HCT116 (cell line): ENCODE results near the gene KIF13A. TPM values are rescaled to one million over a fixed set of nuclear protein-coding genes. Genes with fewer than 3 reads are reported as not detected.

Experiments used
- ATAC-seq: fragments of 200-7000 bp; cut with Tn5 transposase; 2 replicates; pipeline ENCODE4 v1.9.1; 2020; ENCODE audit warnings: mild to moderate bottlenecking, moderate library complexity
- BruUV-seq: library from RNA; stranded (reverse); fragments of 400-500 nt; replicated peaks from 2 replicates; lab custom pipeline; 2021; lab: Mats Ljungman, UMichigan
- CTCF ChIA-PET: fragments of 300-600 bp; sonication (Branson Sonifier 250); formaldehyde crosslinking; loops from one replicate; lab custom pipeline; 2021; ENCODE audit warnings: antibody characterized with exemption; lab: Charles Lee
- POLR2A ChIA-PET: fragments of 300-600, 350-600 bp; sonication (Branson Sonifier 250); formaldehyde crosslinking; loops from one replicate; lab custom pipeline; 2021; ENCODE audit warnings: antibody characterized with exemption; lab: Charles Lee
- RAD21 ChIA-PET, 2 experiments: fragments of 300-600 bp; sonication (Branson Sonifier 250); formaldehyde crosslinking; loops; one replicate each; lab custom pipeline; 2023; ENCODE audit warnings: low total read pairs in 2 of 2; ENCODE audit not compliant: uncharacterized antibody in 2 of 2, unreplicated experiment in 2 of 2, low non-redundant PET in 1 of 2; lab: Charles Lee
- DNase-seq: peaks from one replicate; pipeline ENCODE4 v3.0.0-alpha.2; 2010; ENCODE audit warnings: low read depth, low spot score
- H2AFZ ChIP-seq: fragments of 200-600 bp; shearing (Covaris generic), sonication (generic); 2 replicates; pipeline ENCODE4 v1.6.1; 2017; ENCODE audit warnings: low read depth, mixed run types, mixed read lengths, antibody characterized with exemption, low read length; ENCODE audit not compliant: poor library complexity, severe bottlenecking
- H3K27ac ChIP-seq: 2 replicates; pipeline ENCODE4 v1.5.1; 2012; ENCODE audit warnings: low read depth, low read length
- H3K27me3 ChIP-seq: fragments of 200-600 bp; sonication (generic); 2 replicates; pipeline ENCODE4 v1.6.1; 2016; ENCODE audit warnings: mixed run types, low read length, mixed read lengths; ENCODE audit not compliant: insufficient read depth
- H3K36me3 ChIP-seq, 2 experiments: fragments of 200-500 bp in 1 of 2; fragments of 200-600 bp in 1 of 2; sonication (Bioruptor generic) in 1 of 2; sonication (generic) in 1 of 2; 2 replicates each; pipeline versions ENCODE4 v1.5.1 to v1.6.1; 2014 to 2016; ENCODE audit warnings: low read length in 2 of 2, inconsistent platforms in 1 of 2, mixed read lengths in 1 of 2, mixed run types in 1 of 2; ENCODE audit not compliant: insufficient read depth in 2 of 2, control insufficient read depth in 1 of 2
- H3K4me1 ChIP-seq, 2 experiments: fragments of 200-600 bp in 1 of 2; sonication (generic) in 1 of 2; 2 replicates each; pipeline versions ENCODE4 v1.5.1 to v1.6.1; 2012 to 2017; ENCODE audit warnings: low read length in 2 of 2, inconsistent platforms in 1 of 2, mild to moderate bottlenecking in 1 of 2, mixed read lengths in 1 of 2, mixed run types in 1 of 2, moderate library complexity in 1 of 2; ENCODE audit not compliant: insufficient read depth in 2 of 2, control insufficient read depth in 1 of 2
- H3K4me2 ChIP-seq: fragments of 200-600 bp; sonication (generic); 2 replicates; pipeline ENCODE4 v1.6.1; 2017; ENCODE audit warnings: mixed run types, low read length, mixed read lengths
- H3K4me3 ChIP-seq, 2 experiments: fragments of 200-600 bp in 1 of 2; sonication (generic) in 1 of 2; replicated peaks in 1 of 2; 2 replicates each; pipeline ENCODE4 v1.5.1; 2011 to 2016; ENCODE audit warnings: low read length in 2 of 2, control low read depth in 1 of 2, low read depth in 1 of 2, mild to moderate bottlenecking in 1 of 2, mixed read lengths in 1 of 2, mixed run types in 1 of 2
- H3K79me2 ChIP-seq: fragments of 200-600 bp; sonication (generic); 2 replicates; pipeline ENCODE4 v1.6.1; 2017; ENCODE audit warnings: mild to moderate bottlenecking, mixed run types, low read length, moderate library complexity, mixed read lengths; ENCODE audit not compliant: insufficient read depth
- H3K9ac ChIP-seq: fragments of 200-600 bp; sonication (generic); 2 replicates; pipeline ENCODE4 v1.6.1; 2016; ENCODE audit warnings: low read length, mixed read lengths
- H3K9me2 ChIP-seq: fragments of 200-600 bp; sonication (generic), shearing (Covaris generic); 2 replicates; pipeline ENCODE4 v1.6.1; 2017; ENCODE audit warnings: mixed run types, mild to moderate bottlenecking, moderate library complexity; ENCODE audit not compliant: insufficient read depth
- H3K9me3 ChIP-seq, 2 experiments: fragments of 200-500 bp in 1 of 2; fragments of 200-600 bp in 1 of 2; sonication (Bioruptor generic) in 1 of 2; sonication (generic) in 1 of 2; 2 replicates each; pipeline ENCODE4 v1.6.1; 2014 to 2017; ENCODE audit warnings: low read length in 2 of 2, mixed read lengths in 2 of 2, inconsistent platforms in 1 of 2, low read depth in 1 of 2, mild to moderate bottlenecking in 1 of 2, mixed run types in 1 of 2, moderate library complexity in 1 of 2; ENCODE audit not compliant: control insufficient read depth in 1 of 2, insufficient read depth in 1 of 2
- H4K20me1 ChIP-seq: fragments of 200-600 bp; sonication (generic), shearing (Covaris generic); 2 replicates; pipeline ENCODE4 v1.6.1; 2017; ENCODE audit warnings: mixed run types, mild to moderate bottlenecking, moderate library complexity; ENCODE audit not compliant: insufficient read depth
- CBX3 ChIP-seq: IDR thresholded peaks from 2 replicates; pipeline ENCODE4 v1.6.1; 2012; ENCODE audit warnings: low read depth
- CEBPB ChIP-seq: IDR thresholded peaks from 2 replicates; pipeline ENCODE4 v1.6.1; 2012; ENCODE audit warnings: low read depth
- EGR1 ChIP-seq: IDR thresholded peaks from 2 replicates; pipeline ENCODE4 v1.6.1; 2012; ENCODE audit warnings: low read depth
- EZH2 ChIP-seq: fragments of 200-600 bp; sonication (generic); IDR thresholded peaks from 2 replicates; pipeline ENCODE4 v1.6.1; 2017; ENCODE audit warnings: antibody characterized with exemption, mixed run types
- JUND ChIP-seq: IDR thresholded peaks from 2 replicates; pipeline ENCODE4 v1.6.1; 2012
- POLR2AphosphoS5 ChIP-seq: IDR thresholded peaks from 2 replicates; pipeline ENCODE4 v1.6.1; 2011; ENCODE audit warnings: mild to moderate bottlenecking, low read depth, low read length, moderate library complexity
- SIN3A ChIP-seq: IDR thresholded peaks from 2 replicates; pipeline ENCODE4 v1.6.1; 2012; ENCODE audit warnings: low read depth
- SP1 ChIP-seq: IDR thresholded peaks from 2 replicates; pipeline ENCODE4 v1.6.1; 2012; ENCODE audit warnings: low read depth
- TCF7L2 ChIP-seq: IDR thresholded peaks from 2 replicates; pipeline ENCODE4 v1.7.0; 2011; ENCODE audit warnings: borderline replicate concordance, inconsistent platforms; ENCODE audit not compliant: insufficient read depth, insufficient read length; ENCODE audit errors: extremely low read depth
- YY1 ChIP-seq: IDR thresholded peaks from 2 replicates; pipeline ENCODE4 v1.6.1; 2011; ENCODE audit warnings: low read length, low read depth, moderate library complexity, mild to moderate bottlenecking; ENCODE audit not compliant: insufficient replicate concordance; ENCODE audit errors: extremely low read depth
- ZFX ChIP-seq: fragments of 450-650 bp; IDR thresholded peaks from 2 replicates; pipeline ENCODE4 v1.6.1; 2017
- intact Hi-C: fragments of 100-400 bp; cut with micrococcal nuclease; formaldehyde crosslinking; loops from 2 replicates; pipeline ENCODE4 v1.10.0; 2022
- total RNA-seq: library from RNA; stranded (reverse); gene quantifications from one replicate; pipeline ENCODE4 v1.2.1, GENCODE V29; 2021; ENCODE audit not compliant: unreplicated experiment
- TF ChIP-seq, protein P1 (sequence below): IDR thresholded peaks from 2 replicates; pipeline ENCODE4 v1.6.1; 2012
- TF ChIP-seq, protein P2 (sequence below): IDR thresholded peaks from 2 replicates; pipeline ENCODE4 v1.6.1; 2012; ENCODE audit warnings: low read depth
- TF ChIP-seq, protein P3 (sequence below): IDR thresholded peaks from 2 replicates; pipeline ENCODE4 v1.6.1; 2012
- TF ChIP-seq, protein P4 (sequence below), 3 experiments: fragments of 200-600 bp in 1 of 3; sonication (generic) in 1 of 3; IDR thresholded peaks in 2 of 3; conservative IDR thresholded peaks in 1 of 3; 2 replicates each; pipeline ENCODE4 v1.5.1; 2012 to 2017; ENCODE audit warnings: low read depth in 2 of 3, low read length in 2 of 3, antibody characterized with exemption in 1 of 3, borderline replicate concordance in 1 of 3, control low read depth in 1 of 3, mild to moderate bottlenecking in 1 of 3, mixed read lengths in 1 of 3, mixed run types in 1 of 3, moderate library complexity in 1 of 3; ENCODE audit not compliant: insufficient read depth in 1 of 3

The KIF13A gene
- total RNA-seq, 1 experiment from 2014 or later: 23.1 TPM

- TF ChIP-seq YY1: no peak
- TF ChIP-seq CEBPB: no peak
- no peak for TF ChIP-seq CBX3
- TF ChIP-seq, protein P1, sequence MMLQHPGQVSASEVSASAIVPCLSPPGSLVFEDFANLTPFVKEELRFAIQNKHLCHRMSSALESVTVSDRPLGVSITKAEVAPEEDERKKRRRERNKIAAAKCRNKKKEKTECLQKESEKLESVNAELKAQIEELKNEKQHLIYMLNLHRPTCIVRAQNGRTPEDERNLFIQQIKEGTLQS: no peak
- no peak for TF ChIP-seq EGR1
- TF ChIP-seq, protein P2, sequence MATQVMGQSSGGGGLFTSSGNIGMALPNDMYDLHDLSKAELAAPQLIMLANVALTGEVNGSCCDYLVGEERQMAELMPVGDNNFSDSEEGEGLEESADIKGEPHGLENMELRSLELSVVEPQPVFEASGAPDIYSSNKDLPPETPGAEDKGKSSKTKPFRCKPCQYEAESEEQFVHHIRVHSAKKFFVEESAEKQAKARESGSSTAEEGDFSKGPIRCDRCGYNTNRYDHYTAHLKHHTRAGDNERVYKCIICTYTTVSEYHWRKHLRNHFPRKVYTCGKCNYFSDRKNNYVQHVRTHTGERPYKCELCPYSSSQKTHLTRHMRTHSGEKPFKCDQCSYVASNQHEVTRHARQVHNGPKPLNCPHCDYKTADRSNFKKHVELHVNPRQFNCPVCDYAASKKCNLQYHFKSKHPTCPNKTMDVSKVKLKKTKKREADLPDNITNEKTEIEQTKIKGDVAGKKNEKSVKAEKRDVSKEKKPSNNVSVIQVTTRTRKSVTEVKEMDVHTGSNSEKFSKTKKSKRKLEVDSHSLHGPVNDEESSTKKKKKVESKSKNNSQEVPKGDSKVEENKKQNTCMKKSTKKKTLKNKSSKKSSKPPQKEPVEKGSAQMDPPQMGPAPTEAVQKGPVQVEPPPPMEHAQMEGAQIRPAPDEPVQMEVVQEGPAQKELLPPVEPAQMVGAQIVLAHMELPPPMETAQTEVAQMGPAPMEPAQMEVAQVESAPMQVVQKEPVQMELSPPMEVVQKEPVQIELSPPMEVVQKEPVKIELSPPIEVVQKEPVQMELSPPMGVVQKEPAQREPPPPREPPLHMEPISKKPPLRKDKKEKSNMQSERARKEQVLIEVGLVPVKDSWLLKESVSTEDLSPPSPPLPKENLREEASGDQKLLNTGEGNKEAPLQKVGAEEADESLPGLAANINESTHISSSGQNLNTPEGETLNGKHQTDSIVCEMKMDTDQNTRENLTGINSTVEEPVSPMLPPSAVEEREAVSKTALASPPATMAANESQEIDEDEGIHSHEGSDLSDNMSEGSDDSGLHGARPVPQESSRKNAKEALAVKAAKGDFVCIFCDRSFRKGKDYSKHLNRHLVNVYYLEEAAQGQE: no peak
- TF ChIP-seq, protein P3, sequence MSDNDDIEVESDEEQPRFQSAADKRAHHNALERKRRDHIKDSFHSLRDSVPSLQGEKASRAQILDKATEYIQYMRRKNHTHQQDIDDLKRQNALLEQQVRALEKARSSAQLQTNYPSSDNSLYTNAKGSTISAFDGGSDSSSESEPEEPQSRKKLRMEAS: no peak
- TF ChIP-seq JUND: no peak
- no peak for TF ChIP-seq SIN3A
- TF ChIP-seq SP1: no peak
- TF ChIP-seq EZH2: no peak
These were observed 93.2 kb downstream of the KIF13A start (continued) for GRCh38 chr6:17894191-17894590.

GRCh38 chr6:17892097-17892686 lies 95.2 kb downstream of the KIF13A start:
- CTCF ChIA-PET: no interaction called here
- POLR2A ChIA-PET: no interaction called here
- H3K9ac ChIP-seq: no peak overlapping the region
- intact Hi-C loops: no loop called here
- no peak overlapping the region for H2AFZ ChIP-seq
- H3K9me2 ChIP-seq: no peaks in the 10 kb centered on the region
- RAD21 ChIA-PET: no interaction called here
- H3K79me2 ChIP-seq: no peaks in the 10 kb centered on the region
- DNase-seq (no peak), ATAC-seq (no peak)
- H4K20me1 ChIP-seq: no peaks in the 10 kb centered on the region
- no TSS peak for BruUV-seq
- no peaks in the 10 kb centered on the region for H3K27me3 ChIP-seq
- H3K9me3 ChIP-seq: peaks cover 5 to 11% of the 10 kb centered on the region in 2 experiments; a peak in 2 of 4 replicates
- no peak overlapping the region for H3K4me2 ChIP-seq
- no peak overlapping the region for H3K27ac ChIP-seq
- TF ChIP-seq TCF7L2 (no peak), SIN3A (no peak), ZFX (no peak), CBX3 (no peak), CEBPB (no peak), POLR2AphosphoS5 (no peak), SP1 (no peak)
- TF ChIP-seq, protein P4, sequence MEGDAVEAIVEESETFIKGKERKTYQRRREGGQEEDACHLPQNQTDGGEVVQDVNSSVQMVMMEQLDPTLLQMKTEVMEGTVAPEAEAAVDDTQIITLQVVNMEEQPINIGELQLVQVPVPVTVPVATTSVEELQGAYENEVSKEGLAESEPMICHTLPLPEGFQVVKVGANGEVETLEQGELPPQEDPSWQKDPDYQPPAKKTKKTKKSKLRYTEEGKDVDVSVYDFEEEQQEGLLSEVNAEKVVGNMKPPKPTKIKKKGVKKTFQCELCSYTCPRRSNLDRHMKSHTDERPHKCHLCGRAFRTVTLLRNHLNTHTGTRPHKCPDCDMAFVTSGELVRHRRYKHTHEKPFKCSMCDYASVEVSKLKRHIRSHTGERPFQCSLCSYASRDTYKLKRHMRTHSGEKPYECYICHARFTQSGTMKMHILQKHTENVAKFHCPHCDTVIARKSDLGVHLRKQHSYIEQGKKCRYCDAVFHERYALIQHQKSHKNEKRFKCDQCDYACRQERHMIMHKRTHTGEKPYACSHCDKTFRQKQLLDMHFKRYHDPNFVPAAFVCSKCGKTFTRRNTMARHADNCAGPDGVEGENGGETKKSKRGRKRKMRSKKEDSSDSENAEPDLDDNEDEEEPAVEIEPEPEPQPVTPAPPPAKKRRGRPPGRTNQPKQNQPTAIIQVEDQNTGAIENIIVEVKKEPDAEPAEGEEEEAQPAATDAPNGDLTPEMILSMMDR (IDR thresholded peaks at IDR 0.05 in 2 of 3, conservative IDR thresholded peaks at IDR 0.05 in 1 of 3; ENCODE audit: borderline replicate concordance in 1 of 3, insufficient read depth in 1 of 3, low read depth in 2 of 3, low read length in 2 of 3): no peak
- no peaks in the 10 kb centered on the region; a peak in 1 of 4 replicates for H3K36me3 ChIP-seq
- no peak overlapping the region for H3K4me3 ChIP-seq
- no peaks in the 10 kb centered on the region for H3K4me1 ChIP-seq
